ENCODE measurements around the gene RAD51B. TPM values are rescaled to one million over a fixed set of nuclear protein-coding genes. Genes with fewer than 3 reads are reported as not detected.

RAD51B gene
- polyA plus RNA-seq, 1 donor (not counting 4 experiments of a cell fraction or from before 2014, with no cell fraction given) = 13.3 TPM

DNA sequence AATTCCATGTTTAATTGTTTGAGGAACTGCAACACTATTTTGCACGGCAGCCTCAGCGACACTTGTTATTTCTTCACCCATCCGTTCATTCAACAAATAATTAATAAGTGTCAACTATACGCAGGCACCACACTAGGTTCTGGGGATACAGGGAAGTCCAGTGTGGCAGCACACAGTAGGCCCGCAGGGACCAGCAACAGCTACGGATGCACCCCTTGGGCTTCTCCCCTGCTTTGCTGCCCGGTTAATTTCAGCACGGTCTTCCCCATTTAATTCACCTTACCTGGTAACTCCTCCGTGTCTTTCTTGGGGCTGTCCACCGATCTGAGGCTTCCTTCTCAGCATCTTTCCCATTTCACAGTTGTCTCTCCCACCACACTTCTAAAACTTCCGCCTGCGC, 925.0 kb downstream of the RAD51B start:
- no peak overlapping the region for H3K4me3 ChIP-seq (ENCODE audit: control insufficient read depth in 2 of 3, extremely low read depth in 1 of 3, insufficient read depth in 2 of 3, low read depth in 1 of 3, low read length in 3 of 3)
- no peak overlapping the region for H3K9ac ChIP-seq (ENCODE audit: control insufficient read depth, extremely low read depth, insufficient read depth, low read length)
- no peak overlapping the region for H3K27ac ChIP-seq (ENCODE audit: control insufficient read depth, insufficient read depth, low read length)
- no peaks in the 10 kb centered on the region for H3K27me3 ChIP-seq (ENCODE audit: control insufficient read depth, extremely low read depth, insufficient read depth, low read length)
- no peak for TF ChIP-seq EZH2 (IDR thresholded peaks at IDR 0.05; ENCODE audit: low read length)
- TF ChIP-seq, protein P1, sequence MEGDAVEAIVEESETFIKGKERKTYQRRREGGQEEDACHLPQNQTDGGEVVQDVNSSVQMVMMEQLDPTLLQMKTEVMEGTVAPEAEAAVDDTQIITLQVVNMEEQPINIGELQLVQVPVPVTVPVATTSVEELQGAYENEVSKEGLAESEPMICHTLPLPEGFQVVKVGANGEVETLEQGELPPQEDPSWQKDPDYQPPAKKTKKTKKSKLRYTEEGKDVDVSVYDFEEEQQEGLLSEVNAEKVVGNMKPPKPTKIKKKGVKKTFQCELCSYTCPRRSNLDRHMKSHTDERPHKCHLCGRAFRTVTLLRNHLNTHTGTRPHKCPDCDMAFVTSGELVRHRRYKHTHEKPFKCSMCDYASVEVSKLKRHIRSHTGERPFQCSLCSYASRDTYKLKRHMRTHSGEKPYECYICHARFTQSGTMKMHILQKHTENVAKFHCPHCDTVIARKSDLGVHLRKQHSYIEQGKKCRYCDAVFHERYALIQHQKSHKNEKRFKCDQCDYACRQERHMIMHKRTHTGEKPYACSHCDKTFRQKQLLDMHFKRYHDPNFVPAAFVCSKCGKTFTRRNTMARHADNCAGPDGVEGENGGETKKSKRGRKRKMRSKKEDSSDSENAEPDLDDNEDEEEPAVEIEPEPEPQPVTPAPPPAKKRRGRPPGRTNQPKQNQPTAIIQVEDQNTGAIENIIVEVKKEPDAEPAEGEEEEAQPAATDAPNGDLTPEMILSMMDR (optimal IDR thresholded peaks at IDR 0.05 in 1 of 3, IDR thresholded peaks at IDR 0.05 in 1 of 3, conservative IDR thresholded peaks at IDR 0.05 in 1 of 3; ENCODE audit: extremely low read depth in 1 of 3, insufficient read depth in 2 of 3, low read length in 3 of 3) = no peak
- no peak for FAIRE-seq
- no peaks in the 10 kb centered on the region for H3K79me2 ChIP-seq (ENCODE audit: control insufficient read depth, insufficient read depth, low read length)
- no peak overlapping the region for H3K4me2 ChIP-seq (ENCODE audit: control insufficient read depth, extremely low read depth, insufficient read depth, low read depth, low read length)
- H3K9me3 ChIP-seq (ENCODE audit: control insufficient read depth, low read depth, low read length) = peaks cover 2% of the 10 kb centered on the region
- H4K20me1 ChIP-seq (ENCODE audit: control insufficient read depth, extremely low read depth, insufficient read depth, low read length) = no peaks in the 10 kb centered on the region
- H3K4me1 ChIP-seq (ENCODE audit: control insufficient read depth, extremely low read depth, insufficient read depth, low read length) = no peaks in the 10 kb centered on the region
- no peaks in the 10 kb centered on the region for H3K9me1 ChIP-seq (ENCODE audit: control insufficient read depth, extremely low read depth, insufficient read depth, low read length)
- H2AFZ ChIP-seq (ENCODE audit: control insufficient read depth, low read length) = no peak overlapping the region
- H3K36me3 ChIP-seq (ENCODE audit: control insufficient read depth in 2 of 2, extremely low read depth in 1 of 2, insufficient read depth in 2 of 2, low read length in 2 of 2) = no peaks in the 10 kb centered on the region
- dilution Hi-C loops (cut with MboI; ENCODE audit: extremely low pct_ligation_motif_present, low sequenced_read_pairs) = no loop called here
- DNase-seq (ENCODE audit: low read depth, low spot score) = no peak

DNA sequence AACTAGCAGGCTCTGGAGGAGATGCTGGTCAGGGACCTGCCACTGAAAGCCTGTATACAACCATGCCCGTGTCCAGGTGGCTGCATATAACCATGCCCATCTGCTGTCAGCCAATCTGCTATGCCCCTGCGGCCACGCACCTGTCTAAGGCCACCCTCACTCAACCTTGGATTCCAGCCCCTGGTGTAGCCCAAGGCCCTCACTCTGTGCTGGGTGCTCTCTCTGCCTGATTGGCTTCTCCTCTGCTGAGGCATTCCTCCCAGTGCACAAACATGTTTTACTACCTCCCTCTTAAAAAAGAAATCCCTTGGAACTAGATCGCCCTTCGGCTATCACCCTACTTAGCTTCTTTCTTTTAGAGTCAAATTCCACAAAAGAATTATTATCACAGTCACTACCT, 927.8 kb downstream of the RAD51B start:
- Histone ChIP-seq H3K9me1 (ENCODE audit: control insufficient read depth, extremely low read depth, insufficient read depth, low read length) (no peaks in the 10 kb centered on the region), H3K9ac (ENCODE audit: control insufficient read depth, extremely low read depth, insufficient read depth, low read length) (no peak overlapping the region), H3K4me2 (ENCODE audit: control insufficient read depth, extremely low read depth, insufficient read depth, low read depth, low read length) (no peak overlapping the region), H3K4me3 (ENCODE audit: control insufficient read depth in 2 of 3, extremely low read depth in 1 of 3, insufficient read depth in 2 of 3, low read depth in 1 of 3, low read length in 3 of 3) (no peak overlapping the region), H3K27ac (ENCODE audit: control insufficient read depth, insufficient read depth, low read length) (no peak overlapping the region), H3K79me2 (ENCODE audit: control insufficient read depth, insufficient read depth, low read length) (no peaks in the 10 kb centered on the region), H3K27me3 (ENCODE audit: control insufficient read depth, extremely low read depth, insufficient read depth, low read length) (no peaks in the 10 kb centered on the region), H3K36me3 (ENCODE audit: control insufficient read depth in 2 of 2, extremely low read depth in 1 of 2, insufficient read depth in 2 of 2, low read length in 2 of 2) (no peaks in the 10 kb centered on the region), H3K4me1 (ENCODE audit: control insufficient read depth, extremely low read depth, insufficient read depth, low read length) (no peaks in the 10 kb centered on the region), H3K9me3 (ENCODE audit: control insufficient read depth, low read depth, low read length) (no peaks in the 10 kb centered on the region), H4K20me1 (ENCODE audit: control insufficient read depth, extremely low read depth, insufficient read depth, low read length) (no peaks in the 10 kb centered on the region), H2AFZ (ENCODE audit: control insufficient read depth, low read length) (no peak overlapping the region)
- TF ChIP-seq, protein P1 (optimal IDR thresholded peaks at IDR 0.05 in 1 of 3, IDR thresholded peaks at IDR 0.05 in 1 of 3, conservative IDR thresholded peaks at IDR 0.05 in 1 of 3; ENCODE audit: extremely low read depth in 1 of 3, insufficient read depth in 2 of 3, low read length in 3 of 3) = no peak
- TF ChIP-seq EZH2 (IDR thresholded peaks at IDR 0.05; ENCODE audit: low read length) = no peak
- FAIRE-seq (no peak), DNase-seq (ENCODE audit: low read depth, low spot score) (no peak)
- dilution Hi-C loops (cut with MboI; ENCODE audit: extremely low pct_ligation_motif_present, low sequenced_read_pairs) = no loop called here

Measured in keratinocyte (primary cell).